WI38 (cell line): ENCODE results near the gene MCM3.

Experiments
- H3K4me3 ChIP-seq: 2 replicates; pipeline ENCODE4 v1.5.1; 2011; ENCODE audit warnings: low read depth, mild to moderate bottlenecking, control low read depth, low read length
- TF ChIP-seq, protein P1 (sequence below): IDR thresholded peaks from 2 replicates; pipeline ENCODE4 v1.5.1; 2012; ENCODE audit warnings: low read depth, mild to moderate bottlenecking, control low read depth, low read length

Gene MCM3

GRCh38 chr6:52254731-52255378 lies 29.7 kb downstream of the MCM3 start:
- TF ChIP-seq, protein P1, sequence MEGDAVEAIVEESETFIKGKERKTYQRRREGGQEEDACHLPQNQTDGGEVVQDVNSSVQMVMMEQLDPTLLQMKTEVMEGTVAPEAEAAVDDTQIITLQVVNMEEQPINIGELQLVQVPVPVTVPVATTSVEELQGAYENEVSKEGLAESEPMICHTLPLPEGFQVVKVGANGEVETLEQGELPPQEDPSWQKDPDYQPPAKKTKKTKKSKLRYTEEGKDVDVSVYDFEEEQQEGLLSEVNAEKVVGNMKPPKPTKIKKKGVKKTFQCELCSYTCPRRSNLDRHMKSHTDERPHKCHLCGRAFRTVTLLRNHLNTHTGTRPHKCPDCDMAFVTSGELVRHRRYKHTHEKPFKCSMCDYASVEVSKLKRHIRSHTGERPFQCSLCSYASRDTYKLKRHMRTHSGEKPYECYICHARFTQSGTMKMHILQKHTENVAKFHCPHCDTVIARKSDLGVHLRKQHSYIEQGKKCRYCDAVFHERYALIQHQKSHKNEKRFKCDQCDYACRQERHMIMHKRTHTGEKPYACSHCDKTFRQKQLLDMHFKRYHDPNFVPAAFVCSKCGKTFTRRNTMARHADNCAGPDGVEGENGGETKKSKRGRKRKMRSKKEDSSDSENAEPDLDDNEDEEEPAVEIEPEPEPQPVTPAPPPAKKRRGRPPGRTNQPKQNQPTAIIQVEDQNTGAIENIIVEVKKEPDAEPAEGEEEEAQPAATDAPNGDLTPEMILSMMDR = no peak
- no peak overlapping the region for H3K4me3 ChIP-seq

DNA sequence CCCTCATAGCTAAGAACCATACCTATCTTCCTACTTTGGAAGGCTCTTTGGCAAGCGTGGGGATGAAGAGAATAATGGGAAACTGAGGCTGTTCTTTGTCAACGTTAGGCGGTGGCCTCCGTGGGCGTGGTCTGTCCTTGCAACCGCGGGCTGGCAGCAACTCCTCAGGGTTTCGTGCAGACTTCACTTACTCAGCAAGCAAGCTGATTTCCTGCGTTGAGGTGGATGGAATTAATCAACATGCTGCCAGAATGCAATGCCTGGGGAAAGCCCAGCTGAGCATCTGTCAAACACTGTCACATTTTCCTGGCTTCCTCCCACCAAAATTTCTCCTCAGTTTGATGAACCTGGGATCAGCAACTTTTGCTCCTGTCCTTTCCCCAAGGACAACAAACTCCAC lies 31.0 kb downstream of the MCM3 start:
- TF ChIP-seq, protein P1 = no peak
- no peak overlapping the region for H3K4me3 ChIP-seq

DNA sequence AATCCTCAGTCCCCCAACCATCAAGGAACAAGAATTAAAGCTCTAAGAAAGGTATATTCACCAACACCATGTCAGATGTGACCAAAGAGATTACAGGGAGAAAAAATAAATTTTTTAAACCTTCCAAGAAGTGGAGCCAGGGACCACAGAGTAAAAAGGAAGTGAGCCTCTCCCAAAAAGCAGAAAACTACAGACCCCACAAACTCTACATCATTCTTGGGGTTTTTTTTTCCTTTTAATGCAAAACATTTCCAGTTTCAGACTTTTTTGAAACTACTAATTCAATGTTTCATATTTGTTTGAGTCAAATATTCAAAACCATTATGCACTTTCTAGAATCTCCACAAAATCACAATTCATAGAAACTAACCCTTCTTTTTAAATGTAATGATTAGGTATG lies 33.4 kb downstream of the MCM3 start:
- TF ChIP-seq, protein P1 = no peak
- no peak overlapping the region for H3K4me3 ChIP-seq

DNA sequence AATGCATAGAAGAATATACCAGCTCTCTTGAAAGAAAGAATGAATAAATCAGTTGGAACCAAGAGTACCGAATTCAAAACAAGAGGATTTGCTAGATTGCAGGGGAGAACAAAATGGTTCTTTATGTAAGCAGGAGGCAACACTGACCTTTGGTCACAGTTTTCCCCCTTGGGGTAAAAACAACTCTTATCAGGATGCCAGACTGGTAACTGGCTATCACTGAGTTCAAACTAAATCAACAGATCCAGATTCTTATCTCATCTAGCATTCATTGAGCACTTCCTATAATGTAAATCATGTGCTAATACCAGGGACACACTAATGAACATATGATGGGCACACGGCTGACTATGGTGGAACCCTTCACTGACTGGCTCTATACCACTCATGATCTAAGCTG lies 35.5 kb downstream of the MCM3 start:
- TF ChIP-seq, protein P1 = no peak
- H3K4me3 ChIP-seq = no peak overlapping the region

DNA sequence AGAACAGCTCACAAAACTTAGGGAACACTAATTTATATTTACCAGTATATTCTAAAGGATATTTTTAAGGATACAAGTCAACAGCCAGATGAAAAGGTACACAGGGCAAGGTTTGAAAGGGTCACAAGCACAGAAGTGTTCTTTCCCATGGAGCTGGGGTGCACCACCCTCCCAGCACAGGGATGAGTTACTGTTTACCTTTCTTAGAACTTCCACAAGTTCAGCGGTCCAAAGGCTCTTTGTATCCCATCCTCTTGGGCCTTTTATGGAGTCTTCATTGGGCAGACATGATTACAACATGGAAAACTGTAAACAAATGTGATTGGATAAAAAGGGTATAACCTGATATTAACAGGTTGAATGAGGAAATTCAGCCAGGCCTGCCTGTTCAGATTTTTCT lies 39.1 kb downstream of the MCM3 start:
- no peak overlapping the region for H3K4me3 ChIP-seq
- TF ChIP-seq, protein P1 = no peak

GRCh38 chr6:52244400-52244799 lies 40.1 kb downstream of the MCM3 start, which contains the start of gene IL17F:
Gene IL17F, minus strand, starts transcription at chr6:52244500. Its CDS starts 71 bp downstream, at chr6:52244429.
- H3K4me3 ChIP-seq = no peak within 1 kb of the TSS
- TF ChIP-seq, protein P1 = no peak

GRCh38 chr6:52243282-52243893 lies 41.2 kb downstream of the MCM3 start:
- TF ChIP-seq, protein P1 = no peak
- H3K4me3 ChIP-seq = no peak overlapping the region
